Coronary artery (tissue), 2 donors: Measurements from ENCODE around the gene SAMD14.

Experiments
- DNase-seq: peaks from one replicate; pipeline ENCODE4 v3.0.0-alpha.2; 2017; ENCODE audit warnings: low spot score
- H3K27ac ChIP-seq, 2 donors: fragments of 200-600 bp; sonication (generic); one replicate each; pipeline ENCODE4 v1.5.1; 2016 to 2019
- H3K4me3 ChIP-seq: fragments of 200-600 bp; sonication (generic); 2 replicates; pipeline ENCODE4 v1.5.1; 2016; ENCODE audit warnings: mild to moderate bottlenecking, moderate library complexity
- CTCF ChIP-seq: fragments of 200-600 bp; sonication (generic); IDR thresholded peaks from one replicate; pipeline ENCODE4 v1.5.1; 2019; ENCODE audit warnings: antibody characterized with exemption

SAMD14 gene

GRCh38 chr17:50114401-50114800 lies 15.6 kb downstream of the SAMD14 start:
- TF ChIP-seq CTCF = no peak
- Histone ChIP-seq H3K27ac (peak overlapping the region in 1 of 2 donors; percentile 28), H3K4me3 (no peak overlapping the region)
- no peak for DNase-seq

- TF ChIP-seq CTCF = no peak
- DNase-seq = no peak
- no peak overlapping the region for H3K4me3 ChIP-seq
- H3K27ac ChIP-seq = peak overlapping the region; percentile 99
Measured at GRCh38 chr17:50113624-50114320, 16.2 kb downstream of the SAMD14 start.

GRCh38 chr17:50112694-50113093 lies 17.3 kb downstream of the SAMD14 start:
- Histone ChIP-seq H3K4me3 (no peak overlapping the region), H3K27ac (peak overlapping the region; percentile 99)
- DNase-seq = no peak
- no peak for TF ChIP-seq CTCF

- TF ChIP-seq CTCF = no peak
- DNase-seq = peak; percentile 89
- Histone ChIP-seq H3K4me3 (peak overlapping the region; percentile 49), H3K27ac (peak overlapping the region; percentile 99)
Measured at GRCh38 chr17:50111673-50112655, 18.0 kb downstream of the SAMD14 start.

- TF ChIP-seq CTCF = no peak
- peak; percentile 89 for DNase-seq
Measured at GRCh38 chr17:50110591-50111349, 19.2 kb downstream of the SAMD14 start.

GRCh38 chr17:50109785-50110184 lies 20.2 kb downstream of the SAMD14 start:
- H3K4me3 ChIP-seq = no peak overlapping the region
- no peak for TF ChIP-seq CTCF
- H3K27ac ChIP-seq = peak overlapping the region; percentile 99
- no peak for DNase-seq

More at GRCh38 chr17:50110591-50111349, 19.2 kb downstream of the SAMD14 start:
- H3K27ac ChIP-seq = peak overlapping the region; percentile 99
- no peak overlapping the region for H3K4me3 ChIP-seq
